Forelimb muscle (tissue), 1 donor: ENCODE measurements around the gene ST6GALNAC6. TPM values are rescaled to one million over a fixed set of nuclear protein-coding genes. Genes with fewer than 3 reads are reported as not detected.

ENCODE experiments used
- DNase-seq: peaks from one replicate; pipeline ENCODE4 v3.0.0-alpha.2; 2013; ENCODE audit warnings: low read depth
- polyA plus RNA-seq: library from polyadenylated mRNA; unstranded; fragments of 120-200 nt; gene quantifications from one replicate; pipeline ENCODE4 v1.2.1, GENCODE V29; 2013; ENCODE audit not compliant: insufficient read length

Gene ST6GALNAC6
- polyA plus RNA-seq, 1 donor, result 53.3 TPM

DNA sequence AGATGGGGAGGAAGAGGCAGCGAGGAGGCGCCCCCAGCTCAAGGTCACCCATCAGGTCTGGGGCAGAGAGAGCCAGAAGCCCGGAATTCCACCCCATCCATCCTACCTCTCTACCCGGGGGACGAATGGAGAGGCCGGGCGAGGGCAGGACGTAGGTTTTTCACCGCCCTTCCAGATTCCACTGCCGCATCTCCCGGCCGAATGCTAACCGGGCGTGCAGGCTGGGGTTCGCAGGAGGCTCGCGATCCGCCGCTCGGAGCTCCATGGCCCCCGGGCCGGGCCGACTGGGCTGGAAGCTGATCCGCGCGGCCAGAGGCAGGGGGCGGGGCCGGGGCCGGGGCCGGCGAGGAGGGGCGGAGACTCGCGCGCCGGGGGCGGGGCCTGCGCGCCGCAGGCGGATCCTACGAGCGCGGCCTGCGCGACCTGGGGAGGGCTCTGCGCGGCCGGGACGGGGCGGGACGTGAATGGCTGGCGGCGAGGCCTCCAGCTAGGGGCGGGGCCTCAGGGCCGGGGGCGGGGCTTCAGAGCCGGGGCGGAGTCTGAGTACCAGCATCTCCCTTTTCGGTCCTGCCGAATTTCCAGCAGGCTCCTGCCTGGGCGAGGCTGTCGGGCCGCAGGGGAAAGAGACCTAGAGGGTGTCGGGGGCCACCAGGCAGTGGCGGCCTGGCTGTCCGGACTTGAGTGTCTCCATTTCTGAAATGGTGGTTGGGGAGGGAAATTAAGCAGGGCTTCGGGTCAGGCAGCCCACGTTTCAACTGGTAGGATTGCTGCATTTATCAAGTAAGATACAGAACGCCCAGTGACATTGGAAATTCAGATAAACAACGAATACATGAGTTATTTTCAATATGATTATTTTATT lies 17.5 kb upstream of the ST6GALNAC6 start, which contains the start of gene ST6GALNAC4:
ST6GALNAC4 (minus strand) TSS at position 322 of the 862 bp plus-strand sequence. CDS start 622 bp downstream, outside the sequence.
- peak; percentile 65 for DNase-seq

DNA sequence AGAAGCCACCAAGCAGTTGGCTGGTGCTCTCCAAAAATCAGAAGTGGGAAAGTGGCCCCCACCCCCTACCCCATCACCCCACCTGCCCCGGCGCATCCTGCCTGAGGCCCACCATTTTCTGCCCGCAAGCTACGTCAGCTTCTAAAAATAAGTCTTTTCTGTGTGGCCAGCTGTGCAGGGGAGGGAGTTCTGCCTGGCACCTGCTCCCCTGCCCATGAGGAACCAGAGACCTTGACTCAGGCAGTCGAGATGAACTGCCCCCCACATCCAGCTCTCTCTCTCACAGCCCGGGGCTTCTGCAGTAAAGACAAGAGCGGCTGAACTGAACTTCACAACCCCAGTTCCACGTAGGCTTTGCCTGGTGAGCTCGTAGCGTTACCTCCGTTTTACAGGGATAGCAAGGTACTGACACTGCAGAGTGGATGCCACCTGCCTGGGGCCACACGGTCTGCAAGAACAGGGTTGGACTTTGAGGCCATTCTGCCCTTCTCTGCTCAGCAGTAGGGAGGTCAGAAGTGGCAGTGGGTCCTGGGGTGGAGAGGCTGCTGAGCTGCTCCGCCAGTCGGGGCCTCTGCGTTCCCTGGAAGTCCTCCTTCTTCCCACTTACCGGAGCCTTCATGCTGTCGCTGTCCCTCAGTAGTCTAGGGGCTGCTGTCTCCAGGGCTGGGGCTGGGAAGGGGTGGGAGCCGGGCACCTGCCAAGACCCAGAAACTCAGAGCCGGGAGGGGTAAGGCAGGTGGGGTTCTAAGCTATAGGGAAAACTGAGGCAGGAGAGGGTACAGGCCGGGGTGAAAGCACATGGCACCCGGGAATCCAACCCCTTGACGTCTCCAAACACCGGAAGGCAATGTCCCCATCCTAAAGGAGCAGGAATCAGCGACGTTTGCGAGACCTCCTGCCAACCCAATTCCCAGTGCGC lies 16.7 kb upstream of the ST6GALNAC6 start:
- no peak for DNase-seq

GRCh38 chr9:127915325-127915752 lies 15.9 kb upstream of the ST6GALNAC6 start:
- no peak for DNase-seq

DNA sequence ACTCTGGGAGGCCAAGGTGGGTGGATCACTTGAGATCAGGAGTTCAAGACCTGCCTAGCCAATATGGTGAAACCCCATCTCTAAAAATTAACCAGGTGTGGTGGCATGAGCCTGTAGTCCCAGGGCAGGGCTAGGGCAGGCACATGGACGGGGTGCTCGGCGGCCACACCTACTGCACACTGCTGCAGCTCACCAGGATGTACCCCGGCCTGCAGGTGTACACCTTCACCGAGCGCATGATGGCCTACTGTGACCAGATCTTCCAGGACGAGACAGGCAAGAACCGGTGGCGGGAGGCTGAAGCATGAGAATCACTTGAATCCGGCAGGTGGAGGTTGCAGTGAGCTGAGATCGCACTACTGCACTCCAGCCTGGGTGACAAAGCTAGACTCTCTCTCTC lies 14.3 kb upstream of the ST6GALNAC6 start:
- DNase-seq, result no peak

DNA sequence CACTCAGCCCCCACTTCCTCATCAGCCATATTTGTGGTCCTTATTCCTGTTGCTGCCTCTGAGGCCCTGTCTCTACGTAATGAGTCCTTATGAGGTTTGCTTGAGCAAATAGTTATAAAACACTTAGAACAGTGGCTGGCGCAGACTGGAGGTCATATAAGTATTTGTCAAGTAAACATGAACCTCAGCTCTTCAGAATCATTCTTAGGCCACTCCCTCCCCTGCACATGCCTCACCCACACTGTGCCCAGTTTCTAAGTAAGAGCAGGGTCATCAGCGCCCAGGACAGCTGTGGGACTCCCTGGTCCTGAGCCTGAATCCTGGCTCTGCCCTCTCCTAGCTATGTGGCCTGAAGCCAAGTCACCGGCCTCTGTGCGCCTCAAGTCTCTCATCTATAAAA lies 13.5 kb upstream of the ST6GALNAC6 start:
- DNase-seq, result no peak

DNA sequence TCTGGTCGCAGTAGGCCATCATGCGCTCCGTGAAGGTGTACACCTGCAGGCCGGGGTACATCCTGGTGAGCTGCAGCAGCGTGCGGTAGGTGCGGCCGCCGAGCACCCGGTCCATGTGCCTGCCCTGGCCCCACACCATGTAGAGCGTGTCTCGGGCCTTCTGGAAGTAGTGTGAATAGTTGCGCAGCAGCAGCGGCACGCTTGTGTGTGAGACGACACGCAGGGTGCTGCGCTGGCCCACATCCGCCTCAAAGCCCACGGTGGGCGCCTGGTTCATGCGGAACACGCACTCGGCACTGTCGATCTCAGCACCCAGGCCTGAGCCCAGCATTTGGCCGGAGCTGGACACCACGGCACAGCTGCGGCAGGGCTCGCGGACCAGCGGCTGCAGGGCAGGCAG lies 12.9 kb upstream of the ST6GALNAC6 start:
- no peak for DNase-seq

DNA sequence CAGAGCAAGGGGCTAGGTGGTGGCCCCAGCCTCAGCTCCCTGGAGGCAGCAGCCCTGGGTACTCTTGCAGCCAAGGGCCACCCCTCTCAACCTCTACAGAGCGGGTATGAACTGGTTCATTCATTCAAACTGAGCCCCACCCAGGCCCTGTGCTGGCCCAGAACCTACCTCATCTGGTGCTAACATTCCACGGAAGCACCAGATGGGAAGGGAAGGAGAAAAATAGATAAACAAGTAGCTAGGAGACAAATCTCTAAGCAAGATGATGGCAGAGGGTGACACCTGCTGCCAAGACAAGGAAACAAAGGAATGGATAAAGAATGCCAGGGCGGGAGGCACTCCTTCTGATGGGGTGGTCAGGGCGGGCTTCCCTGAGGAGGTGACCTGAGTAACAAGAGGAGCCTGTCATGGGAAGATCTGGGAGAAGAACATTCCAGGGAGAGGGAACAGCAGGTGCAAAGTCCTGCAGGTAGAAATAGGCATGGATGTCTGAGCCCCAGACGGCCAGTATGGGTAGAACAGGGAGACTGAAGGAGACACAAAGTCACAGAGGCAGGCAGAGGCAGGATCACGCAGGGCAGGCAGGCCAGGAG lies 11.3 kb upstream of the ST6GALNAC6 start:
- no peak for DNase-seq

- no peak for DNase-seq
Measured at GRCh38 chr9:127909839-127910273, 10.5 kb upstream of the ST6GALNAC6 start.

DNA sequence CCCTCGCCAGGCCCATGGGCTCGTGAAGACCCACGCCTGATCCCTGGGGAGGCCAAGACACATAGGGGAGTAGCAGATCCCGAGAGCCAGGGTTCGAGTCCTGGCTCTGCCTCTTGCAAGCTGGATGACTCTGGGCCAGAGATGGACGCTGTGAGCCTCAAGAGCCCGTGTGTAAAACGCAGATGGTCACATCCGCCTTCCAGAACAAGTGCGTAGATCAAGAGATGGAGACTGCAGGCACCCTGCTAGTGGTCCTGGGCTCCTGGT lies 9.2 kb upstream of the ST6GALNAC6 start:
- no peak for DNase-seq

- DNase-seq, result no peak
Measured at GRCh38 chr9:127907867-127908659, 8.7 kb upstream of the ST6GALNAC6 start.

GRCh38 chr9:127905788-127906191 lies 6.4 kb upstream of the ST6GALNAC6 start:
- no peak for DNase-seq

DNA sequence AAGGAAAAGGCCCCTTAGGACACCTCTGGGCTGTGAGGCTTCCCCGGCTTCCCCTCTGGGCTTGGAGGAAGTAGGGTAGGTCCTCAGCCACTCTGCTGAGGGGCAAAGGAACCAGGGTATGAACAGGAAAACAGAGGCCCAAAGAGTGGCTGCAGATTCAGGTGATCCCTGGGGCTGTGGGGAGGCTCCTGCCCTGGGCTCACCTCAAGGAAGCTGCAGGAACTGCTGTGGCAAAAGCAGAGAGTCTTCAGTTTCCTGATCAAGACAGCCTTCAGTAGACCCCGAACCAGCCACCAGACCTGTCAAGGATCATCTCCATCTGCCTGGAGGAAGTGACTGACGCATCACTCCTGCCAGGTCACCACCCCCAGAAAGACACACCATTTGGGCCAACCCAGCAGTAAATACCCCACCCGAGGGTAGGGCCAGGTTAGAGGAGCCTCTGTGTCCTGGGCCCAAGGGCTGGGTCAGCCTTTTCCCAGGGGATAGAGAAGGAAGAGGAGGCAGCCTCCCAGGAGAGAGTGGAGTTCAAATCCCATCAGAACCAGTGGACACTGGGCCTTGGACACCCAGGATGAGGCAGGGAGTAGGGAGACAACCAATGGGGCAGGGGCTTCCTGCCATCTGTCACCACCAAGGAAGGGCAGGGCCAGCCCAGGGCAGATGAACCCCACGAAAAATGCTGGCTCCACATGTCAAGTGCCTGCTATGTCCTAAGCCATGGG lies 5.8 kb upstream of the ST6GALNAC6 start:
- no peak for DNase-seq

DNA sequence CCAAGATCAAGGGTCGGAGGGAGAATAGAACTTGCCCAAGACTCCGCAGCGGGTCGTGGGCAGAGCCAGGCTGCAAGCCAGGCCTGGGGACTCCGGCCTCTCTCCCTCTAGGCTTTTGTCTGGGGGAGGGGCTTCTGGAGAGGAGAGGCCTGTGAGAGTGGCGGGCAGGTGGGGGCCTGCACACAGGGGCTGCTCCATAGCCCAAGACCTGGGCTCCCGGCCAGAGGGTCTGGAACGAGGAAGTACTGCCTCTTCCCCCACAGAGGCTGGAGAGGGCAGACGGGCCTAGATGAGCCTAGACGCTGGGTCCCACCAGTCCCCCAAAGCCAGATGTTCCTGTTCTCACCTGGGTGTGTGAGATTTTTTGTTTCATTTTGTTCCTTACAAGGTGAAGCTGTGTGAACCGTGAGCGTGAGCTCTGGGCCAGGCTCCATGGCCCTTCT lies 5.2 kb upstream of the ST6GALNAC6 start:
- DNase-seq, result no peak

- DNase-seq, result no peak
Measured at GRCh38 chr9:127903557-127904475, 4.4 kb upstream of the ST6GALNAC6 start.

DNA sequence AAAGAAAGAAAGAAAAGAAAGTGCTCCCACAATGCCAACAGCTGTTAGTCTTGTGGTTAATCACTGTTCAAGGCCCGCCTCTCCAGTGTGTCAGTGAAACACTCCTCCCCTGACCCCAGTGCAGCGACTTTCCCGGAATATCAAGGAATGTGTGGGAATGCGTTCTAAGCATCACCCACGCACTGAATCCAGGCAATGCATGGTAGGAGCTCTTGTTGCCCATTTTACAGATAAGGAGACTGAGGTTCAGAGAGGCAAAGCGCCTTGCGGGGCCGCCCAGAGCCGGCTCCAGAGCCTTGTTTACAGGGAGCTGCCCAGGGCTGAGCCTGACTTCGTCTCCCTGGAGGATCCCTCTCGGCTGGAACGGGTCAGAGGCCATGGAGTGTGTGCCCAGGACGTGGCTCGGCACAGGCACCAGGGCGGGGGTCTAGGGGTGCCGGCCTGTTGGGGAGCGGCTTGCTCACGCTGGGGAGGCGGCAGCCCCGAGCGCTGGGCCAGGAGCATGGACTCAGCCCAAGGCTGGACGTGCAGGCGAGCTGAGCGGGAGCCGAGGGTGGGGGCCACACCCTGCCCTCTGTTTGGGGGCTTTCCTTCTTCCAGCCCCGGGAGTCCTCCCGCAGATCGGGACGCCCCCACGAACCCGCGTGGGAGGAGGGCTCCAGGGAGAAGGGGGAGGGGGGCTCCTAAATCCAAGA lies 823 bp downstream of the ST6GALNAC6 start:
- no peak for DNase-seq

DNA sequence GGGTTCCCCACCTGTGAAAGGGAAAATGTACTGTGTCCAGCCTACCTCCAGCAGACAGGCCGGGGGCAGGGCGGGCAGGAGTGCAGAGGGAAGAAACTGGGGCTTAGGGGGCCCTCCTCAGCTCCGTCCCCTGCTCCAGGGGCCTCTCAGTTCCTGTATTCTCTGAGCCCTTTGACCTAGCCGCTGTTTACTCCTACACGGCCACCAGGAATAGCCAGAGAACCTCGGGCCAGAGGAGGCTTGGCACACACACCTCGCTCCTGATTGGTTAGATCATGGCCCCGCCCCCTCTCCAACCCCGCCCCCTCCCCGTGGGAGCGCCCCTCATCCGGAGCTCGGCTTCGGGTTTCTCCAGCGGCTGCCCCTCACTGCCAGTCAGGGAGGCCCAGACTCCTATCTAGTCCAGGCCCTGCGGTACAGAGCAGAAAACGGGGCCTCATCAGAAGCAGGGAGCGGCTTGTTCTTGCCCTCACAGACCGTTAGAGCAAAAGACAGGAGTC lies 2.2 kb downstream of the ST6GALNAC6 start:
- DNase-seq, result no peak

DNA sequence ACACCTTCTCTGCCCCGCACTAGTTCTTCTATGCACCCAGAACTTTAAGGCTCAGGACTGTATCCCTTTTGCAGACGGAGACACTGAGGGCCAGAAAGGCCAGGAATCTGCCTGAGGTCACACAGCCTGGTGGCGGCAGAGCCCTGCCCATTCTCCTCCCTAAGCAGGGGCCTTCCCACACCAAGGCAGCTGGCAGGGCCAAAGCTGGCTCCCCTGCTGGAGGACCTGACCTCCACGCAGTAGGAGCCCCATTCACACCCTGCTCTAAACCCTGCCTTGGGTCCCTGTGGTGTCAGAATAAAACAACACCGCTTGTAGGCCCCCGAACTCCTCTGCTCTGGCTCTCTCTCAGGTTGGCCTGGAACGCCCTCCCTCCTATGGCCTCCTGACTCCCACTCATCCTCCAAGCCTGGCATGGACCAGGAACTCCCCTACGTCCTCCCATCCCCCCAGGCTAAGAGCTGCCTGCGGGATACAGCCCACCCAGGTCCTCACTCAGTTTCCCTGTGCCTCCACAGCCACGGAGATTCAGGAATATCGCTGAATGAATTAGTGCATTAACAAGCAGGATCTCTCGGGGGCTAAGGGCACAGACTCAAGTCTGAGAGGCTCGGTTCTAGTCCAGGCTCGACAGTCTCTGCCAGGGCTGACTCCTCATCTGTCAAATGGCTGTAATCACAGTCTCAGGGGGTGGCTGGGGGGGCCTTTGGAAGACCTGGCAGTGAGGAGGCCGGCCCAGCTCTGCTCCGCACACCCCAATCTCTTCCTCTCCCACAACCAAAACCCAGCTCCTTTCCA lies 2.8 kb downstream of the ST6GALNAC6 start:
- no peak for DNase-seq

GRCh38 chr9:127895811-127896210 lies 3.6 kb downstream of the ST6GALNAC6 start:
- no peak for DNase-seq
